ENCODE measurements around the gene GUCY2D.

The GUCY2D gene

DNA sequence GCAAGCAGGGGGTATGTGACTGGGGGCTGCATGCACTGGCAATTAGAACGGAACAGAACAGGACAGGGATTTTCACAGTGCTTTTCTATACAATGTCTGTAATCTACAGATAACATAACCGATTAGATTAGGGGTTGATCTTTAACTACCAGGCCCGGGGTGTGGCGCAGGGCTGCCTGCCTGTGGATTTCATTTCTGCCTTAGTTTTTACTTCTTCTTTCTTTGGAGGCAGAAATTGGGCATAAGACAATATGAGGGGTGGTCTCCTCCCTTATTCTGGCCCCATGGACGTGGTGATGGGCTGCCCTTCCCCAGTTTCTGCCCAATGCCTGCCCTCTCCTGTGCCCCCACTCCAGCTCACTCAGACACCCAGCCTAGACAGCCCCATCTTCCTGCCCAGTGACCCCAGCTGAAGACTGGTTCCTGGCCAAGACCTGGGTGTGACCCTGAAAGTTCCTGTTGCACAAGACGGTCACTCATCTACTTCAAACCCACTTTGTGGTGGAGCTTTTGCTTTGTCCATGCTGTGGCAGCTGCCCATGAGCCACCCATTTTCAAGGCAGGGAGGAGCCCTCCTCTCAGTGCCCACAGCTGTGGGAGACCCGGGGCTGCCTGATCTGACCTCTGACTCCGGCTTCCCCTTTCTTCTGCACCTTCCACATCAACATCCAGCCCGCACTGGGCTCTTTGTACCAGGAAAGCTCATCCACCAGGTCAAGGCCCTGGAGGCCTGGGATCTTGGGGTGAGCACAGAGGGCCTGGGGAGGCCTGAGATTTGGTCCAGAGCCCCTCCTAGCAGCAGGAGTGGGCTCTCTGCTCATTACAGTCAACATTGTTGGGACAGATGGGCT is 66.5 kb downstream of the GUCY2D start:
- DNase-seq: no peak

GRCh38 chr17:8069587-8069860 is 67.1 kb downstream of the GUCY2D start:
- DNase-seq: no peak
